ENCODE measurements around the gene EYA3.

The EYA3 gene, protein sequence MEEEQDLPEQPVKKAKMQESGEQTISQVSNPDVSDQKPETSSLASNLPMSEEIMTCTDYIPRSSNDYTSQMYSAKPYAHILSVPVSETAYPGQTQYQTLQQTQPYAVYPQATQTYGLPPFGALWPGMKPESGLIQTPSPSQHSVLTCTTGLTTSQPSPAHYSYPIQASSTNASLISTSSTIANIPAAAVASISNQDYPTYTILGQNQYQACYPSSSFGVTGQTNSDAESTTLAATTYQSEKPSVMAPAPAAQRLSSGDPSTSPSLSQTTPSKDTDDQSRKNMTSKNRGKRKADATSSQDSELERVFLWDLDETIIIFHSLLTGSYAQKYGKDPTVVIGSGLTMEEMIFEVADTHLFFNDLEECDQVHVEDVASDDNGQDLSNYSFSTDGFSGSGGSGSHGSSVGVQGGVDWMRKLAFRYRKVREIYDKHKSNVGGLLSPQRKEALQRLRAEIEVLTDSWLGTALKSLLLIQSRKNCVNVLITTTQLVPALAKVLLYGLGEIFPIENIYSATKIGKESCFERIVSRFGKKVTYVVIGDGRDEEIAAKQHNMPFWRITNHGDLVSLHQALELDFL

DNA sequence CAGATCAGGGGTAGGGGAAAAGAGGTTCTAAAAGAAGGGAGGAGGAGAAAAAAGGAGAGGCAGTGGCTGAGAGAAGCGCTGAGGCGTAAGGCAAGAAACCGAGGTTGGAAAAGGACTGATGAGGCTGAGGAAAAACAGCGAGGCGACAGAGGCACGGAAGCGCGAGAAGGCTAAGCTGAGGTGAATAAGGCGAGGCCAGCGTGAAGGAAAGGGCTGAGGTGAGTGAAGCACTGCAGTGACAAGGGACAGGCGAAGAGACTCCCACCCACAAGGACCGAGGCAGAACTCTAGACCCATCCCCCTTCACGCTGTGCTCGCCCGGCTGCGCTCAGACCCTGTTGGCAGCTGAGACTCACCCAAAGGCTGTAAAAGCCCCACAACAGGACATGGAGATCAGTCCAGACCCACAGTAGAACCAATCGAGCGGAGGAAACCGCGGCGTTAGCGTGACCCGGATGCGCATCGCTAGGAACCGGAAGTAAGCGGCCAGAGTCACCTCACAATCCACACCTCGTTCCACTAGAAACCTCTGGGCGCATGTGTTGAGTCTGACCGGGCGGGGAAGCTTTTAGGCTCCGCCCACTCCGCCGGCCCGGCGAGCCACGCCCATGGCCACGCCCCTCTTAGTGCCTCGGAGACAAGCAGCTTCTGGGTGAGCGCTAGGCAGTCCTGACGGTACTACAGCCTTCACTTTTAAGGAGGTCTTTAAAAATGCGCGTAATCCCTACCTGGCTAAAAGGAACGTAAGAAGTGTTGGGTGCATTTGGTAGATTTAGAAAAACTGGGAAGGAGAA, at the start of gene EYA3:
EYA3 (minus strand) TSS at position 443 of the 794 bp plus-strand sequence. CDS start 30,584 bp downstream, outside the sequence.
- TF ChIP-seq, protein P1, sequence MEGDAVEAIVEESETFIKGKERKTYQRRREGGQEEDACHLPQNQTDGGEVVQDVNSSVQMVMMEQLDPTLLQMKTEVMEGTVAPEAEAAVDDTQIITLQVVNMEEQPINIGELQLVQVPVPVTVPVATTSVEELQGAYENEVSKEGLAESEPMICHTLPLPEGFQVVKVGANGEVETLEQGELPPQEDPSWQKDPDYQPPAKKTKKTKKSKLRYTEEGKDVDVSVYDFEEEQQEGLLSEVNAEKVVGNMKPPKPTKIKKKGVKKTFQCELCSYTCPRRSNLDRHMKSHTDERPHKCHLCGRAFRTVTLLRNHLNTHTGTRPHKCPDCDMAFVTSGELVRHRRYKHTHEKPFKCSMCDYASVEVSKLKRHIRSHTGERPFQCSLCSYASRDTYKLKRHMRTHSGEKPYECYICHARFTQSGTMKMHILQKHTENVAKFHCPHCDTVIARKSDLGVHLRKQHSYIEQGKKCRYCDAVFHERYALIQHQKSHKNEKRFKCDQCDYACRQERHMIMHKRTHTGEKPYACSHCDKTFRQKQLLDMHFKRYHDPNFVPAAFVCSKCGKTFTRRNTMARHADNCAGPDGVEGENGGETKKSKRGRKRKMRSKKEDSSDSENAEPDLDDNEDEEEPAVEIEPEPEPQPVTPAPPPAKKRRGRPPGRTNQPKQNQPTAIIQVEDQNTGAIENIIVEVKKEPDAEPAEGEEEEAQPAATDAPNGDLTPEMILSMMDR (IDR thresholded peaks at IDR 0.05) = no peak

DNA sequence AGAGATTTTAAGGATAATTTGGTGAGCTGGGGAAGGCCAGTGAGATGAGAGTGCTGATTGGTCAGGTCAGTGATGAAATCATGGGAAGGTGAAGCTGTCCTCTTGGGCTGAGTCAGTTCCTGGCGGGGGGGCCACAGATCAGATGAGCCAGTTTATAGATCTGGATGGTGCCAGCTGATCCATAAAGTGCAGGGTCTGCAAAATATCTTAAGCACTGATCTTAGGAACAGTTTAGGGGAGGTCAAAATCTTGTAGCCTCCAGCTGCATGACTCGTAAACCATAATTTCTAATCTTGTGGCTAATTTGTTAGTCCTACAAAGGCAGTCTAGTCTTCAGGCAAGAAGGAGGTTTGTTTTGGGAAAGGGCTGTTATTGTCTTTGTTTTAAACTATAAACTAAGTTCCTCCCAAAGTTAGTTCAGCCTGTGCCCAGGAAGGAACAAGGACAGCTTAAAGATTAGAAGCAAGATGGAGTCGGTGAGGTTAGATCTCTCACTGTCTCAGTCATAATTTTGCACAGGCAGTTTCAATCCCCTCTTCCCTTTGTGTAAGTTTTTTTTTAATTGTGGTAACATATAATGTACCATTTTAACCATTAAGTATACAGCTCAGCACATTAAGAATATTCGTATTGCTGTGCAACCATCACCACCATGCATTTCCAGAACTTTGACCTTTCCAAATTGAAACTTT, 48.7 kb upstream of the EYA3 start:
- TF ChIP-seq, protein P1 (IDR thresholded peaks at IDR 0.05) = no peak

DNA sequence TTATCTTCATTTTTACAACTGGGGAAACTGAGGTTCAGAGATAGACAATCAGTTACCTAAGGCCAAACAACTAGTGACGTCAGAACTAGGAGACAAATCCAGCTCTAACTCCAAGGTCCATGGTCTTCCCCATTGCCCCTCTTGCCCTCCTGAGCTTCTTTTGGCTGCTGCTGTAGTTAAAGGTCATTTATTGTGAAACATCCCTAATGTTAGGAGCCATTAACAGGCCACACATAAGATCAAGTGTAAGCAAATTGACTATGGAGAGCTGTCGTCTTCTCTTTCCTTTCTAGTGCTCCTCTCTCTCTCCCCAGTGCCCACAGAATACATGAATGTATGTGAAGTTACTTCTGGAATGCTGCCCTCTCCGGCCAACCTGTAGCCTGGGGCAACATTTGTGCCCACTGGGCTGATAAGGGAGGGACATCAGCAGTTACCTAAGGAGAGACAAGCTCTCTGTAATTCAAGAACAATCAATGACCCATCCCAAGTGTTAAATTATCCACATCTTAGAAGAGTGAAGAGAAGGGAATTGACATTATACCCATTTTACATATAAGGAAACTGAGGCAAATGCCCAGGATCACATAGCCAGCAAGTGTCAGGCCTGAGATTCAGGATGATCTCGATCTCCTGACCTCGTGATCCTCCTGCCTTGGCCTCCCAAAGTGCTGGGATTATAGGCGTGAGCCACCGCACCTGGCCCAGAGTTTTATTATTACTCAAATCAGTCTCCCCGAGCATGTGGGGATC, 47.9 kb upstream of the EYA3 start:
- TF ChIP-seq, protein P1 (IDR thresholded peaks at IDR 0.05) = no peak

DNA sequence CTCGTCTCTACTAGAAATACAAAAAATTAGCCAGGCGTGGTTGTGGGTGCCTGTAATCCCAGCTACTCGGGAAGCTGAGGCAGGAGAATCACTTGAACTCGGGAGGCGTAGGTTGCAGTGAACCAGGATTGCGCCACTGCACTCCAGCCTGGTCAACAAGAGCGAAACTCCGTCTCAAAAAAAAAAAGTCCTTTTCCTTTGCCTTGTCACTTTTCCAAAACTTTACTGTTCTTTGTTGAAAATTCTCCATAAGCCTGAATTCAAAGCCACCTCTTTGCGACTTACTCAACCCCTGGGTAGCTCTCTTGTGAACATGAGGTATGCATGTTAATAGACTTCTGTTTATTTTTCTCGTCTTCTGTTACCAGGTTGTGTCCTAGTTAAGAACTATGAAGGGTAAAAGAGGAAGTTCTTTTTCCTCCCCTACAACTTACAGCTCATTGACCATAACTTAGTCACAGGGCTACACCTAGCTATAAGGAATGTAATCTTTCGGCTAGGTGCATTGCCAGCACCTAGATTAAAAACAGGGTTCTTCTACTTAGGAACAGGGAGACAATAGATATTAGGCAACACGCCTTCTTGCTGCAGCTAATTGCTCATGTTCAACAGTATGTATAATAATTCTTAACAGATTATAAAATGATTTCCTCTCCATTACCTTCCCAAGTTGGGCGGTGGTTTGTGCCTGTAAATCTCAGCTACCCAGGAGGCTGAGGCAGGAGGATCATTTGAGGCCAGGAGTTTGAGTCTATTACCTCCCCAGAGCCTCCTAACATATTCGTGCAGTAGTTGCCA, 47.2 kb upstream of the EYA3 start:
- TF ChIP-seq, protein P1 (IDR thresholded peaks at IDR 0.05) = no peak

DNA sequence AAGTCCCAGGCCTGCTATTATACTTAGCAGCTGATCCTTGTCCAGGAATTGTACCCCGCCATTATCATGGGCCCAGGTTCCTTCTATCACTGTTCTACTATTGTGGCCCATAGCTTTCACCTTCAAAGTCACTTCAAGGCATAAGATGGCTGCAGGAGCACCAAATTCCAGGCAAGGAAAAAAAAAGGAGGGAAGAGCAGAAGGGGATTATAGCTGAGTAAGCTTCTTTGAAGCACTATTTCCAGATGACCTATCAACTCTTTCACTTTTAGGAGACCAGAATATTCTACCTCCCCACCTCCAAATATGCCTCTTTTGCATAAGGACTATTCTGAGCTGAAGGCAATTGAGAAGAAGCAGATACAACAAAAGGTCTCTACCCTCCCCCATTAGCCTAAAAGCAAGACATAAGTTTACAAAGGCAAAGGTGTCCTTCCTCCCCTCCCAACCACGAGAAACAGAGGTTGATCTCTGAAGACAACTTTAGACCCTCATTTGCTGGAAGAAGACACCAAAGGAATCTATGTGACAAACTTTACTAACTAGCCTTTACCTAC, 46.3 kb upstream of the EYA3 start:
- TF ChIP-seq, protein P1 (IDR thresholded peaks at IDR 0.05) = no peak
